DMS53 treated with DMSO at 0.1 percent for 48 hours (cell line): Measurements from ENCODE around the gene TNFAIP8L3.
"Not testable (repeated sequence)": the region's sequence is repeated elsewhere in the genome, so short reads cannot be mapped to it uniquely, and the experiment has no call there.

Experiments used
- DNase-seq: peaks from one replicate; lab custom pipeline; 2025; ENCODE audit not compliant: unreplicated experiment; lab: John Stamatoyannopoulos, UW

TNFAIP8L3 gene

DNA sequence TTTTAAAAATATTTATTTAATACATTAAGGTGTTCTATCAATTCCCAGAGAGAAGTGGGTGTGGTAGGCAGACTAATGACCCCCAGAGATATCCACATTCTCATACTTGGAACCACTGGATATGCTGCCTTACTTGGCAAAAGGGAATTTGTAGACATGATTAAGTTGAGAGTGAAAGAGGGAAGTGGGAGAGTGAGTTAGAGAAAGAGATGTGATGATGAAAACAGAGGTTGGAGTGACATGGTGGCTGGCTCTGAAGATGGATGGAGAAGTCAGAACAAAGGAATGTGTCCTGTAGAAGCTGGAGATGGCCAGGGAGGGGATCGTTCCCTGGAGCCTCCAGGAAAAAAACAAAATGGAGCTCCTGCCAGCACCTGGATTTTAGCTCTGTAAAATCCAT, 32.0 kb downstream of the TNFAIP8L3 start:
- DNase-seq = no peak

DNA sequence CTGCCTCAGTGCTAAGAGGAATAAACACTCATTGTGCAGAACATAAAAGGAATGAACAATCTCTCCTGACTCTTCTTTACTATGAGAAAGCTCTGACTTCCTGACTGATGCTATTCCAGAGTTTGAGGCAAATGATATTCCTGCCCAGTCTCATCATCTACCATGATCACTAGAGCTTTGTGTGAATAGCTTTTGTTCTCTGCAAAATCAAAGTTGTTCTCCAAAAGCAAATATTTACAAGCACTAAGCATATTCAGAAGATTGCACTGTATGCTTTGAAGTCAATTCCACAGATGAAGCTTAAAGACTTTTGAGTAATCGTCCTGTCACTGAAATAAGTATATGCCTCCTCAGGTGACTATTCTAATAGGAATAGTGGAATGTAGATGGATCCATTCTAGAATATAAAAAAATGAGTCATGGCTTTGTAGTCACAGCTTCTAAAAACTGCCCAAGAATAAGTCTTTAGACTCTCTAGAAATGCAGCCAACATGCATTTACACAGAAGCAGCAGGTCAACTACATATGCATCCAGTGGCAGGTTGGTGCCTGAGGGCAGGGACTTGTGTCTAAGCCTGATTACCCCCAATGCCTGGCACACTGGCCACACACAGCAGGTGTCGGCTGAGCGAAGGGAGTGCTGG, 34.6 kb downstream of the TNFAIP8L3 start:
- DNase-seq = no peak

DNA sequence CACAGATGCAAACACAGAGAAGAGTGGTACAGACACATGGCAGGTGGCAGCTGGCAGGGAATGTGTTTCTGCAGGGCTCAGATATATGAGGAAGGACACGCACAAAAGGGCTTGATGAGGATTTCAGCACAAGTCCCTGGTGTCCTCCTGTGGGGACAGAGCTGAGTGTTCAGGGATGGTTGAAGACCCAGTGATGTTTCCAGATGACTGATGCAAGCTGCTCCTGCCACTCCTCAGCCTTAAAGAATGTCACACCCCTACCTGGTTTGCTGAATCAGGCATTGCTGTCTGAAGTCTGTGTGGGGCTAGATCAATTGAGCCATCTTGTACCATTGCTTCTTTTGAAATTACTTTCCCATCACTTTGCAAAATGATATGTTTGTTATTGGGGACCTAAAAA, 40.2 kb downstream of the TNFAIP8L3 start:
- DNase-seq = no peak

DNA sequence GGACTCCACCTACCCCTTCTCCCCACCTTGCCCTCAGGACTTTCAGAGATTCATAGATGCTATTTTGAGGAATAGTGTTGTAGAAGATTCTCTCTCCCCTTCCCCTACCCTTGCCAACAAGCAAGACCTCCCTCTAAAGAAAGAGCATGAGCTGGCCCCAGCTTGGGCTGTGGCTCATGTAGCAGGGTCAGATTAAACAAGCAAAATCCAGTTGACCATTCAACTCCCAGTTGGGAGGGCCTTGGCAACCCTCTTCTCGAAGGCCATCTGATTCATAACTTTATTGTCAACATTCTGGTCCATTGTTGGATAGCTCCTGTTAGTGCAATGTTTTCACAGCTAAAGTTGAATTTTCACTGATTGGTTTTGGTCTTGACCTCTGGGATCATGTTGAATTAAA, 41.1 kb downstream of the TNFAIP8L3 start:
- no peak for DNase-seq

DNA sequence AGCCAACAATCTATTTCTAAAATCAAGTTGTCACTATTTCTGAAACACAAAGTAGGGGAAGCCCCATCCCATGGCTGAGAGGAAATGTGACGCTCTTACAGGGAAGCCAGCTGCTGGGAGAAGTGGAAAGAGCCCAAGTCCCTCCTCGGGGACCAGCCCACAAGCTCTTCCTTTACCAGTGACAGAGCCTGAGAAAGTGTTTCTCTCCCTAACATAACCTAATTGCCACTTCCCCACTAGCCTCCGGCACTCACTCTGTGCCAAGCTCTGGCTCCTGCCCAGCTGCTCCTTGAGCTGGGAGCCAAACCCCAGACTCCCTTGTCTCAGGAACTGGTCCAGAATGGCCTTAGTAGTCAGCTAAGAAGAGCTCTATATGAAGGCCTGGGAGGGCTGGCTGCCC, 42.9 kb downstream of the TNFAIP8L3 start:
- DNase-seq = no peak

DNA sequence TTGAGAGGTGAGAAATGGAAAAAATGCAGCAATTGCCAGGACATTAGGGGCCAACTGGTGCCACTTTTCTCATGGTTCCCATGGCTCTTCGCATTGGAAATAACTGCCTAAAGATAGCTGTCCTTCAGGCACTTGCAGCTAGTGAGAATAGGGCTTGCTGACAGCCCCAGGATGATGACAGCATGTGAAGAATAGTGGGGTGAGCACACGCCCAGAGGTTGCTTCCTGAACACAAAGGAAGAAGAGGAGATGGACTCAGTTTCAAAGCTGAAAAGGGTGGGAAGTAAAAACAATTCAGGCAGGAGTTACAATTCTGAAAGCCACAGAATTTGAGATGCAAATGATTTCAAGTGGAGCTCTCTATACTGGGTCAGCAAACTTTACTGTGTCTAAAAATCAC, 45.6 kb downstream of the TNFAIP8L3 start:
- DNase-seq = no peak

DNA sequence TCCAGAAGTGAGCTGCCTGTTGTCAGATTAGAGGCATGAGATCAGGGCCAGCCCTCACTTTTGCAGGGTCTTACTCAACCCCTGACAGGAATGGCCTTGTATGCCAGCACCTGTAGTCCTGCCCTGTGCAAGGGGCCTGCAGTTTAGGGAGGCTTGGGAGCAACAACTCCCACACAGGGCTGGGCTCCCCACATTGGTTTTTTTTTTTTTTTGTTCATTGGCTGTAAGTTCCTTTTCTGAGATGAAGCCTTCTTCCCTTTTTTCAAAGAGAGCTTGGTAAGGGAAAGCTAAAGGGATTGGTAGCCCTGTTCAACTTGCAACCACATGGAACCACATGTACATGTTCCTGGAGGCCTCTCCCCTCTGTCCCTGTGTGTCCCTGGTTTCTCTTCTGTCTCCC, 46.4 kb downstream of the TNFAIP8L3 start:
- no peak for DNase-seq

DNA sequence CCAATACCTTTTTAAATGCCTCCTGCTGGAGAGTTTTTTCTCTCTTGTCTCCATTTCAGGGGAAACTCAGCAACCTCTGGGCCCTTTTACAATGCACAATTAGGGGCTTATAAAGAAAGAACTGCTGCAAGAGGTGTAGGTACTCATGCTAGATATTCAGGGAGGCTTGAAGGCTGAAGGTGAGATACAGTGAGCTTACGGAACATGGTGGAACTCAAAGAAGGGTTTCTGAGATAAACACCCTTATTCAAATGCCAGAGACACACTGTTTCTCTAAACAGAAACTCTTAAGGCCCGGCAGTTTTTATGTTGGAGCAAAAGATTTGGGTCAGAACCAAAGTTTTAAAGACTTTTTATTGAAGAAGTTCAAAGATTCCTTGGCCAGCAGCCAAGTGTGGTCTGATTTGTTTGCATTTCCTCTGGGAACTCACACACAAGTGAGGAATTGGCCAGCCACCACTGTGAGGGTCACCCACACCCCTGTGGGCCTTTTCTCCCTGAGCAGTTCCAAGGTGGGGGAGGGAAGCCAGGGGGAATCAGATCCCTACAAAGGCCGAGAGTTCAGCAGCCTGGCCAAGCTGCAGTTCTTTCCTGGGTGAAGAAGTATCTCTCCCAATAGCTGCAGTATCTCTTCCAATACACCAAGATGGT, 47.8 kb downstream of the TNFAIP8L3 start:
- DNase-seq = no peak

DNA sequence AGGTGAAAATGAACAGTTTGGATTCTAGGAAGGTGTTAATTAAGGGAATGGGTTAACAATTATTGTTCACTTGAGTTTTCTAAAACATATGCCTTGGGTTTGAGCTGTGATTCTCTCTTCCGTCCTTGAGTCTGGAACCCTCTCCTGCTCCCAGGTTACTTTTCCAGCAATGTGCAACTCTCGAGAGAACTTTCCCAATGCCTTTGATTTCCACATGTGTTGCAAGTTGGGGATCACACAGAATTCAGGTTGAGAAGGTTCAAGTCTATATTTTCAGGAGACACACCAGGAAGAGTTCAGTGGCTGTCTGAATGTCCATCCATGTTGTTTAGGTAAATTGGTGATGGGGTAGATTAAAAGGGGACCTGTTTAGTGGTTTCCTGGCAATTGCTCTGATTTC, 48.7 kb downstream of the TNFAIP8L3 start:
- DNase-seq = no peak

DNA sequence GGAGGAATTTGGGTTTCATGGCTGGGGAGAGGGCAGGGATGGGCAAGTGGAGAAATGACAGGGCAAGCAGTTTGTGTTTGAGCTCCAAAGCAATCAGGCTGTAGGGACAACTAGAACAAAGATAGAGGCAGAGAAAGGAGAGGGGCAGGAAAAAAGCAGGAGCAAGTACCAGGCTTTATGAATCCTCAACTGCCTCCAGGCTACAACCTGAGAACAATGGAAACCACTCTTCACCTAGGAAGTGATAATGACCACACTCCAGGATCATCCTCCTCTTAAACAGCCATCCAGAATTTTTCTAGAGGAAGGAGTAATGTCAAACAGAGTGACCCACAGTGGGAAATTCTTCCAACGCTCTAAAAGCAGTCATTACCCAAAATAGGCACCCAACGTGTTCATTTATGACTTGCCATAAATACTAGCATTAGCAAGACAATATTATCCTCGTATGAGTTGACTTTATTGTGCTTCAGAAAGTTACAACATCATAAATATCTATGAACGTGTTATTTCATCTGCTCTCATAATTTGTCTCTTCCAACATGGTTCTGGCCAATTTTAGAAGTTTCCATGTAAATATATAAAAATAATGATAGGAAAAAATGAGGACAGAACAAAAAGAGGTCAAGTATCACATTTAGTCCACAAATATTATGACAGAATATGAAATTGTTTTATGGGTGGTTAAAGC, 50.5 kb downstream of the TNFAIP8L3 start:
- DNase-seq = no peak

DNA sequence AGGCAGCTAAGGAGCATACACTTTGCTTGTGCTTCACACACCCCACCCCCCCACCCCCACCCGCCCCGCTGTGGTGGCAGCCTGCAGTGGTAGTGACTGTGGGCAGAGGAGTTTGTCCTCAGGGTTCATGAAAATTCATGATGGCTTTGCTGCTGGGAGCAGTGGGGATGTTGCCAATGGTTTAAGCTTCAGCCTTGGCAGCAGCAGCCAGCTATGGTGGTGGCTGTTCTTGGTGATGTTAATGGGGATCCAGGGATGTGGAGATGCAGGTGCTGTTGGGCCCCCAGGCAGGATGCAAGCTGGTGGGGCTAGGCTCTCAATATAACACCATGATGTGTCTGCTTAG, 55.8 kb downstream of the TNFAIP8L3 start:
- no peak for DNase-seq

DNA sequence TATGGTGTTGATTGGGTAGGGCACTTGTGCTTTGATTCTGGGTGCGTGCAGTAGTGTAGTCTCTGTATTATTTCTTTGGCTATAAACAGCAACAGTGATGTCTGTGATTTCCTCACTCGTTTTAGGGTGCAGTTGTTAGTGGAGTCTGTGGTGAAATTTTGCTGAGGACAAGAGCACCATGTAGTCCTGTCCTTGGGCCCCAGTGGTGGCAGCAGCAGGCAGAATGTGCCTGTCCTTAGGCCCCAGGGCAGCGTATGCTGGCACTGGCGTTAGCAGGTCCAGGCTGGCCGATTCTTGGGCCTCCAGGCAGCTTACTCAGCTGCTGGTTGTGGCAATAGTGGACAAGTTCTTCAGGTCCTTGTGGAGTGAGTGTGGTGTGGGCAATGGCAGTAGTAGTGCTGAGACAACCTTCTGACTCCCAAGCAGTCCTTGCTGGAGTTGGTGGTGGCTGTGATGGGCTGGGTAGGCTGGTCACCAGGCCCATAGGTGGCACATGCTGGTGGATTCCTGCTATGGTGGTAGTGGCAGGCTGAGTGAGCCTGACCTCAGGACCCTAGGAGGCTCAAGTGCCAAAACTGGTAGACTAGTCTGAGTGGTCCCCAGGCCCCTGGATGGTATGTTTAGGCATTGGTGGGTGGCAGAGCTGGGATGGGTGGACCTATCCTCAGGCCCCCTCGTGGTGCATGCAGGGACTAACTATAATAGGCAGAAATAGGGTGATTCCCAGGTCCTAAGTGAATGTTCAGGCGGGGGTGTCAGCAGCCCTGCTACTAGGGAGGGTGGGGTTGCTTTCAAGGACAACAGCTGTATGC, 56.3 kb downstream of the TNFAIP8L3 start:
- DNase-seq = no peak

DNA sequence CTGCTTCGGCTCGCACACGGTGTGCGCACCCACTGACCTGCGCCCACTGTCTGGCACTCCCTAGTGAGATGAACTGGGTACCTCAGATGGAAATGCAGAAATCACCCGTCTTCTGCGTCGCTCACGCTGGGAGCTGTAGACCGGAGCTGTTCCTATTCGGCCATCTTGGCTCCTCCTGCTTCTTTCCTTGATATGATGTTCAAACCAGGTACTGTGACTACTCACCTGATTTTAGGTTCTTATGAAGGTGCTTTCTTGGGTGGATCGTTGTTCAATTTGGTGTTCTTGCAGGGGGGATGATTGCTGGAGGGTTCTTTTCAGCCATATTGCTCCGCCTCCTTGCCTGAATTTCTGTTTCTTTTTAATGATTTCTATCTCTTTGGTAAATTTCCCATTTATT, 57.2 kb downstream of the TNFAIP8L3 start:
- DNase-seq = not testable (repeated sequence)

DNA sequence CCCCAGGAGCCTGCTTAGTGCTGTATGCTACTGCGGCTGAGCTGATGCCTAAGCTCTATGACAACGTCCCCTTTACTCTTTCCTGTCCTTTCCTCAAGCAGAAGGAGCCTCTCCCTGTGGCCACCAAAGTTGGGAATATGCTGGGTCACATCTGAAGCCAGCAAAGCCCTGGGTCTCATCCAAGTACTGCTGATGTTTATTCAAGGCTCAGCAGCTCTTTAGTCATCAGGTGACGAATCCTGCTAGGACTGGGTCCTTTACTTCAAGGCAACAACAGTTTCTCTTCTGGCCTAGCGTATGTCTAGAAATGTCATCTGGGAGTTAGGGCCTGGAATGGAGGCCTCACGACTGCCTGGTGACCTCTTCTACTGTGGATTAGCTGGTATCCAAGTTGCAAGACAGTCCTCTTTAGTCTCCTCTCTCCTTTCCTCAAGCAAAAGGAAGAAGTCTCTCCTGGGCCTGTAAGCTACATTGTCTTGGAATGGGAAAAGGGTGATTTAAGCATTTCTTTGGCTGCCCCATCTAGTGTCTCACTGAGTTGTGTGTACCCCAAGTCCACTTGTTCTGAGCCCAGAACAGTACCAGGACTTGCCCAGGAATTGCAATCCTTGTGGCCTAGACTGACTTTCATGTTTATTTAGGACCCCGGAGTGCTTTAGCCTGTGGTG, 63.9 kb downstream of the TNFAIP8L3 start:
- no peak for DNase-seq

DNA sequence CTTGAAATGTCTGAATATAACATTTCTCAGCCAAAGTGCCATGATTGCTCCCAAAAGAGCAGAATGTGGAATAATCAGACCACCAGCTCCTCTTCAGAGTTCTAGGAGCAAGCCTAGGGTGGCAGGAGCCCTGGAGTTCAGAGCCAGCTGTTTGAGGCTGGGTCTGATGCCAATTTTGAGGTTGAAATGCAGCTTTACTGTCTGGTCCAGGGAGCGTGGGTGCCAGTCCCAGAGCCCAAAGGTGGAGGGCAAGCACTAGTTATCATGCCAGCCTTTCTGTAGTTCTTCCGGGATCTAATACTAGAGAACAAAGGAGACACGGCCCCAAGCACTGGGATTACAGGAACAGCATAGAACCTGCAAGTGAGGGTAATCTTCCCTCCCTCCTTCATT, 69.3 kb downstream of the TNFAIP8L3 start:
- DNase-seq = no peak

DNA sequence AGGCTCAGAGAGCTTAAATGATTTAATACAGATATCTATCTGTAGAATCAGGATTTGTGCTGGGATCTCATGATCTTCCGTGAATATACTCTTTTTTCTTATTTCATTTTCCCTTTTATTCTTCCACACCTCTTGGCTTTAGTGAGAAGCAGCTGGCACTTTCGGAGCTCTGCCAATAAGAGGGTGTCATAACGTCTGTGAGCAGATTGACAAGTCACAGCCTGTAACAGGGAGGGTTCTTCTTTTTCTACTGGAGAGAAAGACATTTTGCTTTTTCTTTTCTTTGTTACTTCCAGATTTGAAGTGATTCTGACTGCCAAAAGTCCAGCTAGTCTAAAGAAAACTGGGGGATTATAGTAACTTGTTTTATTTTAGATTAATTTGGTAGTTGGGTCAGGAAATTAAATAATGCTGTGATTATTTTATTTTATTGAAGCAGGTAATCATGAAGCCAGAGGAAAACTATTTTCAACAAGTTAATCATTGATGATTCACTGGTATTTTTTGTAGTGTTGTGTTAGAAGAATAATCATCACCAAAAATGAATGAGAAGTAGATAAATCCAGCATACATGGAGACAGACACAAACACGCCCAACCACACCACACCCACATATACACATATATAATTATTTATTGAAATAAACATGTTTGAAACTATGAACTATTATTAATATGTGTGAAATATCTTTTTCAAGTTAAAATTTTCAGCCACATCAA, 69.8 kb downstream of the TNFAIP8L3 start:
- DNase-seq = no peak

DNA sequence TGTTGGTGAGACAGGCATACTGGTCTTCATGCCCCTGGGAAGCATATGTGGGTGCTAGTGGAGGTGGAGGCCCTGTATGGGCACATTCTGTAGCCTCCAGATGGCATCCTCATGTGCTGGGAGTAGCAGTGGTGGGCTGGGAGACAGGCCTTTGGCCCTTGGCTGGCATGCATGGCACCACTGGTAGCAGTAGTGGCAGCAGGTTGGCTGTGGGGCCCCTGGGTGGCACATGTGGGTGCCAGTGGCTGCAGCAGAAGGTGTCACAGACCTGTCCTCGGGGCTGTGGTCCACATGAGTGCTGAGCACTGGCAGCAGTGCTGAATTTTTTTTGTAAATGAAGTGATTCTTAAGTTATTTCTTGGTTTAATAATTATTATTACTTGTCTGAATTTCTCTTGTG, 71.2 kb downstream of the TNFAIP8L3 start:
- no peak for DNase-seq

DNA sequence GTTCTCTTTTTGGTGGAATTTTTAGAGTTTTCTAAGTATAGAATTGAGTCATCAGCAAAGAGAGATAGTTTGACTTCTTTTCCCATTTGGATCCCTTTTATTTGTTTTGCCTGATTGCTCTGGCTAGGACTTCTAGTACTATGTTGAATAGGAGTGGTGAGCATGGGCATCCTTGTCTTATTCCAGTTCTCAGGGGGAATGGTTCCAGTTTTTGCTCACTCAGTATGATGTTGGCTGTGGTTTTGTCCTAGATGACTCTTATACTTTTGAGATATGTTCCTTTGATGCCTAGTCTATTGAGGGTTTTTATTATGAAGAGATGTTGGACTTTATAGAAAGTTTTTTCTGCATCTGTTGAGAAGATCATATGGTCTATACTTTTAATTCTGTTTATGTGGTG, 72.5 kb downstream of the TNFAIP8L3 start:
- DNase-seq = no peak

DNA sequence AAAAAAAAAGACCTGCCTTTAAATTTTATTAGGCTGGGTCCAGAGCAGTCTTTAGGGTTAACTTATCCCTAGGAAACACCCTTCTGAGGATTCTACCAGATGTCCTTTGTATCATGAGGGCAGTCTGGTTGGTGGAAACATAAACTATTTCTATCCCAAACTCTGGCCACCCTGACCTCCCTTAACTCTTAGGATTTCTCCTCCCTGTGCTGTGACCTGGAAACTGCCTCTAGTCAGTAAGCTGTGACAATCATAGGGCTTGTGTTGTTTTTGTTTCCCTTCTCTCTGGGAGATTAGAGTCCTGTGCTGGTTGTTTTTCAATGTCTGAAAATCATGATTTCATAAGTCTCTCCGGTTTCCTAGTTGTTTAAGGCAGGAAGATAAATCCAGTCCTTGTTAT, 78.1 kb downstream of the TNFAIP8L3 start:
- no peak for DNase-seq

DNA sequence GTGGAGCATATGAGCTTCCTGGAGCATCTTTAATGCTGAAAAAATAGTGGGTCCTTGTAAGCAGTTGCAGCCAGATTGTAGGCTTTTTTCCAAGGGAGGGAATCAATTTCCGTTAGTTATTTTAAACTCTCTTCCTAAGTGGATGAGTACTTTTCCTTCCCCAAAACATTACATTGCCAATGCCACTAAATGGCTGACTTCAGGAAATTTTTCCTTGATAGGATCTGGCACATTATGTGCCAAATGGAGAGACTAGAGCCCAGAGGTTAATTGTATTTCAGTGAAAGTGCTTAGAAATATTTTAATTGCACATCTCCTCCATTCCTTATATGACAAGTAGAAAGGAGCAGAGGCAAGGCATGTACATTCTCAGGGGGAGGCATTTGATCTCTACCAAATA, 83.5 kb downstream of the TNFAIP8L3 start:
- DNase-seq = no peak
